ENCODE measurements around the gene MYL10. TPM values are rescaled to one million over a fixed set of nuclear protein-coding genes. Genes with fewer than 3 reads are reported as not detected.

MYL10 gene
- total RNA-seq, 1 experiment from 2014 or later, result 0.30 TPM

- Histone ChIP-seq H3K27ac (ENCODE audit: low read depth, low read length, poor library complexity, severe bottlenecking) (peak overlapping the region; percentile 23), H3K36me3 (ENCODE audit: insufficient read depth, low read length, poor library complexity, severe bottlenecking) (no peaks in the 10 kb centered on the region), H3K4me3 (ENCODE audit: low read depth, low read length, poor library complexity, severe bottlenecking) (no peak overlapping the region), H3K9me3 (ENCODE audit: low read depth, low read length, poor library complexity, severe bottlenecking) (no peaks in the 10 kb centered on the region), H3K27me3 (replicated peaks; ENCODE audit: insufficient read depth, low read depth, low read length, poor library complexity) (no peaks in the 10 kb centered on the region), H3K4me1 (ENCODE audit: insufficient read depth, low read length, poor library complexity, severe bottlenecking) (peaks cover 19% of the 10 kb centered on the region)
- TF ChIP-seq EZH2 (IDR thresholded peaks at IDR 0.05; ENCODE audit: borderline replicate concordance, low read depth, low read length, poor library complexity, severe bottlenecking) (no peak), CTCF (conservative IDR thresholded peaks at IDR 0.05; ENCODE audit: low read depth, low read length) (no peak)
- POLR2A ChIA-PET (ENCODE audit: low non-redundant PET), result no interaction called here
- intact Hi-C loops (cut with micrococcal nuclease; ENCODE audit: unreplicated experiment), result no loop called here
- CTCF ChIA-PET, result no interaction called here
- no TSS peak for BruUV-seq (replicated peaks)
- peak; percentile 47 for DNase-seq (ENCODE audit: low spot score)
These were observed 6.4 kb upstream of the MYL10 start for GRCh38 chr7:101635484-101635883.

GRCh38 chr7:101634196-101634717, 5.2 kb upstream of the MYL10 start:
- ChIA-PET CTCF (no interaction called here), POLR2A (ENCODE audit: low non-redundant PET) (no interaction called here)
- Histone ChIP-seq H3K9me3 (ENCODE audit: low read depth, low read length, poor library complexity, severe bottlenecking) (no peaks in the 10 kb centered on the region), H3K27ac (ENCODE audit: low read depth, low read length, poor library complexity, severe bottlenecking) (no peak overlapping the region), H3K36me3 (ENCODE audit: insufficient read depth, low read length, poor library complexity, severe bottlenecking) (no peaks in the 10 kb centered on the region), H3K27me3 (replicated peaks; ENCODE audit: insufficient read depth, low read depth, low read length, poor library complexity) (no peaks in the 10 kb centered on the region), H3K4me1 (ENCODE audit: insufficient read depth, low read length, poor library complexity, severe bottlenecking) (peaks cover 19% of the 10 kb centered on the region), H3K4me3 (ENCODE audit: low read depth, low read length, poor library complexity, severe bottlenecking) (no peak overlapping the region)
- intact Hi-C loops (cut with micrococcal nuclease; ENCODE audit: unreplicated experiment), result no loop called here
- no TSS peak for BruUV-seq (replicated peaks)
- TF ChIP-seq CTCF (conservative IDR thresholded peaks at IDR 0.05; ENCODE audit: low read depth, low read length), result no peak
- TF ChIP-seq EZH2 (IDR thresholded peaks at IDR 0.05; ENCODE audit: borderline replicate concordance, low read depth, low read length, poor library complexity, severe bottlenecking), result no peak
- DNase-seq (ENCODE audit: low spot score), result no peak

- ChIA-PET POLR2A (ENCODE audit: low non-redundant PET) (no interaction called here), CTCF (no interaction called here)
- no TSS peak for BruUV-seq (replicated peaks)
- Histone ChIP-seq H3K27ac (ENCODE audit: low read depth, low read length, poor library complexity, severe bottlenecking) (no peak overlapping the region), H3K9me3 (ENCODE audit: low read depth, low read length, poor library complexity, severe bottlenecking) (no peaks in the 10 kb centered on the region), H3K4me1 (ENCODE audit: insufficient read depth, low read length, poor library complexity, severe bottlenecking) (peaks cover 19% of the 10 kb centered on the region), H3K36me3 (ENCODE audit: insufficient read depth, low read length, poor library complexity, severe bottlenecking) (no peaks in the 10 kb centered on the region), H3K27me3 (replicated peaks; ENCODE audit: insufficient read depth, low read depth, low read length, poor library complexity) (no peaks in the 10 kb centered on the region), H3K4me3 (ENCODE audit: low read depth, low read length, poor library complexity, severe bottlenecking) (no peak overlapping the region)
- intact Hi-C loops (cut with micrococcal nuclease; ENCODE audit: unreplicated experiment), result no loop called here
- no peak for DNase-seq (ENCODE audit: low spot score)
- TF ChIP-seq EZH2 (IDR thresholded peaks at IDR 0.05; ENCODE audit: borderline replicate concordance, low read depth, low read length, poor library complexity, severe bottlenecking), result no peak
- TF ChIP-seq CTCF (conservative IDR thresholded peaks at IDR 0.05; ENCODE audit: low read depth, low read length), result no peak
These were observed 4.4 kb upstream of the MYL10 start for GRCh38 chr7:101633511-101633910.

Measured in A673 (cell line).